GM18520 (cell line): ENCODE measurements around the gene TTLL11.

Source experiments
- ATAC-seq: cut with Tn5 transposase; IDR thresholded peaks from one replicate; pipeline ENCODE4 v1.9.1; 2021; ENCODE audit not compliant: unreplicated experiment

Gene TTLL11

DNA sequence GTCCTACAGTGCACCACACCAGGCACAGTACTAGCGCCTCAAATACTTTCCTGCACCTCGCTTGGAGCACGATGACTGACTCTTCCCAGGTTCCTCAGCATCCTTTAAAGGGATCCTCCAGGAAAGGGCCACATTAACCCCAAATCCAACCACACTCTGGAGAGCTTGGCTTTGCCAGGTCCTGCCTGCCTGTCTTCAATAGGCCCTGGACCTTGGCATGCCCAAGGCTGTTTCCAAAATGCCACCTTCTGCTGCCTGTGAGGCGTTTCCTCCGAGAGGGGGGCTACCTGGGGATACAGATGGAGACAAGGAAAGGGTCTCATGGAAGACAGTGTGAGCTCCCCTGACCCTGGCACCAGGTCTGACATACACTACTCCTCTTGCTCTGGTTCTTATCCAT, 271.8 kb downstream of the TTLL11 start:
- ATAC-seq, result no peak

DNA sequence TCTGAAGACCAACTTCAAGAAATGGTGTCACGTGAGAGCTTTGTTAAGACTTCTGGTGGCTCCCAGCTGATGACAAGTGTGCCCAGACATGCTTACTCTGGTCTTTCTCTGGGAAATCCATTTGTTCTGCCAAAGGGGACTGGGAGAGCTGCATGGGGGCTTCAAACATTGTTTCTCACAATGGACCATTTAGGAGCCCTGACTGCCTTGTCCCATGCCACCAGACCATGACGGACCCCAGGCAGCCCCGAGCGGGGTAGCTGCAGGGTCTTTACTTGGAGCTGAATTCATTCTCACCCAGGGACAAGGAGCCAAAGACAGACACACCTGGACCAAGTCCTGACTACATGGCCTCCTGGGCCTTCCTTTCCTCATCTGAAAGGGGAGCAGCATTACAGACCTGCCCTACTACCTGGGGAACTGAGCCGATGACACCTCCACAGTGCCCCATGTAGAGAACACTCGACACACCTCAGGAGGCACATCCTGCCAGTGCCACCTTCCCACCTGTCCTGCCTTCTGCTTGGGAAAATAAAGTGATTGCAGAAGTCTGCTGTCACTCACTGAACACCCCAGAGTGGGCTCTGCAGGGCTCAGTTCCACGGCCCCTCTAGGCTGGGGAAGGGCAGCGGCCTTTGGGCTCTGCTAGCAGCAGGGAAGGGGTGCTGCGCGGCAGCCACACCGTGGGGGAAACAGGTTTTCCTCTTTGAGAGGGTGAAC, 272.7 kb downstream of the TTLL11 start:
- no peak for ATAC-seq

DNA sequence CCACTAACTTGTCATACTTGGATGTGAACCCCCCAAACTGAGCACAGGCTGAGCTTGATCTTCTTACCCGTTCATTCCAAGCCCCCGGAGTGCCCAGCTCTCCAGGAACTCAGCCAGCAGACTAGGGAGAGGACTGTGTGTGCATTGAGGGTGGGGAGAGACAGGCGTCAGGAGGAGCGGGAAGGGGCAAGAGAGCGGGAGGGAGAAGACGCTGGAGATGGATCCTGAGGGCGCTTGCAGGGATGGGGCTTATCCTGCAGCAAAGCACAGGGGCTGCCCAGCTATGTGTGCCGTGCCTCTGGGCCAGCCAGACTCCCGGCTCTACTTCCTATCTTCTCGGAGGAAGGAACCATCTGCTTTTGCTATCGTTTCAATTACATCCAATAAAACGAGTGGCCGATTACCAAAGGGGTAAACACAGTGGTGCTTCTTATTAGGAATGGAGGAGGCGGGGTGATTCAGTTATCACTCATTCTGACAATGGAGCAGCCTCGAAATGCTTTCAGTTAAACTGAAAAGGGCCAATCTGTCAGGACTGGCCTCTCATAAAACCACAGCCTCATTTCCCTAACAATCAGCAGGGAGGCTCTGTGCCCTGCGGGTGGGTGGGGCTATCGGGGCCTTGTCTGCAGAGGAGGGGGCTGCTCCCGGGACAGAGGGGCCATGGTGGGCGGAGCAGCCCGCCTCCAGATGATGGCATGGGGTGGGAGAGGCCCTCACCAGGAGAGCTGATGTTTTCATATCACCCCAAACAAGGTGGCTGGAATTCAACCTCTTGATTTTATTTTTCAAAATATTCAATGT, 273.5 kb downstream of the TTLL11 start:
- ATAC-seq, result no peak

DNA sequence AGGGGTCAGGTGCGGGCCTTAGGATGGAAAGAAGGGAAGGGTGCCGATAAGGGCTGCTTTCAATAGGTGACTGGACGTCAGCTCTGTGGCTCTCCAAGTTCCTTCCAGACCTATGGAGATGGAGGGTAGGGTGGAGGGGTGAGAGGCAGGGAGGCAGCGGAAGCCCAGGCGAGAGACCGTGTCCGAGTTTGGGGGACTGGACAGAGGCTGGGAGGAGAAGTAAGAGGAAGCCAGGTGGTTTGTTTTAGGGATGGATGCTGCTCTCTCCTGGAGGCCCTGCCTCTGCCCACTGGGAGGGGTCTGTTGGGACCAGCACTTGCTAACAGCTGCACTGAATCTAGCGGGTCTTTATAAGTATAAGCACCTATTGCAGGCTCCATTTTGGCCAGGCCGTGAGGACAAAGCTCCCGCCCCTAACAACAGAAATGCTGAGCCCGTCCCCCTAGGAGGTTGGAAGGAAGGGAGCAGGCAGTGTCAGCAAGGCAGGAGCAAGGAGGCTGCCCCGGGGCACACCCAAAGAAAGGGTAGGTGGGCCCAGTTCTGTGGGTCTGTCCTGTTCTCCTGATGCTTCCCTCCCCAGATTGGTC, 274.2 kb downstream of the TTLL11 start:
- no peak for ATAC-seq

DNA sequence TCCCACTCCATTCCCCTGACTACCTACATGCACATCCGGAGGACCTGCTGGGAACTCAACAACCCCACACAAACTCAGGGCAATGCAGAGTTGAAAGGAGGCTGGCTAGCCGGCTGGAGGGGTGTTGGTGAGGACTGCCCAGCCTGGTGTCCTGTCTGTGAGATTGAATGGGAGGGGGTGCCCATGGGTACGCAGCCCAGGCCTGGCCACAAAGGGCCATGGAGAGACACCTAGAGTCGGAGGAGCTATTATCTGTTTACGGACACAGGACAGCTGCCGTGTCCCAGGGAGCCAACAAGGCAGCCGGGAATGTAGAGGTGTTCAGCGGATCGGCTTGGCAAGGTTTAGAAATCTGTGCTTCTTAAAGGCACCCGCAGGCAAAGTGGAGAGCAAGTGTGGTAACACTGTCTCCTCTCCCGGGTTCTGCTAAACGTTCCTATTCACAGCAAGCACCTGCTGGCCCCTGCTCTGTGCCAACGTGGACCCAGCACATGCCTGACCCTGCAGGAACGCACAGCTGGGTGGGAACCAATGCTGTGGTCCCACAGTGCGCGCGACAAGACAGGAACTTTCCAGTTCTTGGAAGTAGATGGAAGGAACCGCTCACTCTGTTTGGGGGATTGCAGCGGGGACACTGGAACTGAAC, 275.0 kb downstream of the TTLL11 start:
- ATAC-seq, result no peak

DNA sequence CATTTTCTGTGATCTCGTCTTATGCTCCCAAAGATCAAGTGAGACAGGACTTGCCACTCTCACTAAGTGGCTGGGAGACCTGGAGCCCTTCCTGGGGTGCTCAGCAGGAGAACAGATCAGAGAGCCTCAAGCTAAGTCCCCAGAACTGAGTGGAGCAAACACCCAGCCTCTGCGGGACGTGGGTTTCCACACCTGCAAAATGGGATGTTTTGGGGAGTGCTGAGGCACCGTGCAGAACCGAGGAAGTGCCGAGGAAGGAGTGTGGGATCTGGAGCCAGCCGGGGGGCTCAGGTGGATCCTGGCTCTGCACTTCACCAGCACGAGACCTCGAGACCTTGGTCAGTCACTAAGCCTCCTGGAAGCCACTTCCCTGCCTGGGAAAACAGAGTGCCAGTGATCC, 275.6 kb downstream of the TTLL11 start:
- no peak for ATAC-seq

DNA sequence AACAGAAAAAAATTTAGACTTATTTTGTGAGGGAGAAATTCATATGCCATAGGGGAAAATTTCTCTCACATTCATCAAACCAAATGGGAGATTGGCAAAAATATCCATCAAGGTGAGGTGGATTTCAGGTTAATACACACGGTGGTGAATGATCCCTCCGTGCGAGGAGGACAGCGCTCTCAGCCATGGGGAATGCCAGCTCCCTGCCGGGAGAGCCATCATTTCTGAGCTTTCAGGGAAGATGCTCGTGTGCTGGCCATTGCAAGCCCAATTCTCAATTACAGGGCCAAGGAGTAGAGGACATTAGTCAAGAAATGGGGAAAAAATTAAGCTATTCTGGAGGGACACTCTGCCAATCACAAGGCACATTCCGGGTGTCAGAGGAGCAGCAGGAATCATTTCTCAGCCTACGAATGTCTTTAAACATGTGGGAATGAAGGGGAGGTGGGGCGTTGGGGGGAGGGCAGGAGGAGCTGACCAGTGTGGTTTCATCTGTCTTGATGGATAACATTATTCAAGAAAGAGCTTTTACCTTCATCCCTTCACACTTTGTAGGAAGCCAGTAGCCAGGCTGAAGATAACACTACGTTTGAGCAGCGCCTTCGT, 276.2 kb downstream of the TTLL11 start:
- ATAC-seq, result no peak

DNA sequence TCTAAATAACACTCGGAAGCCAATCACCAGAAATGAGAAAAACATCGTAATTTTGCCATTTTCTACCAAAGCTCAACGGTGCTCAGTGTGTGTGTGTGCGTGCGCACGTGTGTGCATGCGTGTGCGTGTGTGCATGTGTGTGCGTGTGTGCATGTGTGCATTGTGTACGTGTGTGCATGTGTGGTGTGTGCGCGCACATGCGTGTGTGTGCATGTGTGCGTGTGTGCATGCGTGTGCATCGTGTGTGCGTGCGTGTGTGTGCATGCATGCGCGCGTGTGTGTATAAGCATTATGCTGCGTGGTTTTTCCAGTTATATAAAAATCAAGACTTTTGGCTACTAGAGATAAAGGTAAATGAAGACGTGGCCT, 276.7 kb downstream of the TTLL11 start:
- no peak for ATAC-seq

DNA sequence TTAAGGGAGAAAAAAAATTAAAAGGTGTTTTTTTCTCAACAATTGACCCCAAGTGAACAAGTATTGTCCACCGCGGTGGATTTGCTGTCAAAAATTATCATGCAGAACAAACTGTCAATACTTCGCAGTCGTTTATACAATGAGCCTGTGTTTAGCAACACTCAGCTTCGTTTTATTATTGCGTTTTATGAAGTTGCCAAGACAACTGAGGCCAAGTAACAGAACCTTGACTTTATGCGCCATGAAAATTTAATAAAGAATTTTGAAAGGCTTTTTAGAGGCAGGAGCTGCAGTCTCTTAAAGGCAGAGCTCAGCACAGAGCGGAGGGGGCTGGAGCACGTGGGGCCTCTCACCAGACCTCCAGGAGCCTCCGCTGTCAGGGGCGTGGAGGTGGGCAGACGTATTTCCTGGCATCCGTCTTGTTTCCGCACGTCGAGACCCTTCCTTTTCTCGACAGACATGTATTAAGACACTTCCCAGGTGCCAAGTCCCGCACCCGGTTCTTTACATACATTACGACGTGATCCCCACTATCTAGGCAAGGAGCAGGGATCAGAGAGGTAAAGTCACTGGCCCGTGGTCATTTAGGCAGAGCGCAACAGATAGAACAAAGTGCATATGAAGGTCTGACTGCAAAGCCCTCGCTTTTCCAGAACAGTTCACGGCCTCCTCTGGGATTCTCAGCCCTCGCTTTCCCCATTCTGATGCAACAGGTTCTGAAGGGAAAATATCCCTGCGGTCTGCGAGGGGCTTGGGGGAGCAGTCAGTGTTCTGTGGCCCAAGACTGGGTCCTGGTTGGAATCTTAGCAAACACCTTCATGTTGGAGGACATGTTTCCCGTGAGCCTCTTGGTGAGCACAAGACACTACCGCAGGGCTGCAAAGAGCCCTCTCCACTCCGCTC, 277.3 kb downstream of the TTLL11 start:
- no peak for ATAC-seq

DNA sequence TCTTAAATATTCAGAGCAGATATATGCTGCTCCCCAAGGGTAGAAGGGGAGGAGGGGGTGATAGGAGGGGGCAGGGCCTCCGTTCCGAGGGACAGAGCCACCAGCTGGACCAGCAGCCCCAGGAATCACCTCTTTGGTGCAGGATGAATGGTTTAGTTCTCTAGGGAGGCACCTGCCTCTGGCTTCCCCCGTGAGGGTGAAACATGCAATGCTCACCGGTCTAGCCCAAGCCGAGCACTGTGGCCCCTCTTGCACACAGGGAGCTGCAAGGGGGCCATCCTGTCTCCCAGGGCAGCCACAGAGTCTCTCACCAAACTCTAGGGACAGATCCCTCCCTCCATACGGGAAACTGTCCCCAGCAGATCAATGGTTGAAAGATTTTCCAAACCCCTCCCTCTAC, 278.0 kb downstream of the TTLL11 start:
- ATAC-seq, result no peak

DNA sequence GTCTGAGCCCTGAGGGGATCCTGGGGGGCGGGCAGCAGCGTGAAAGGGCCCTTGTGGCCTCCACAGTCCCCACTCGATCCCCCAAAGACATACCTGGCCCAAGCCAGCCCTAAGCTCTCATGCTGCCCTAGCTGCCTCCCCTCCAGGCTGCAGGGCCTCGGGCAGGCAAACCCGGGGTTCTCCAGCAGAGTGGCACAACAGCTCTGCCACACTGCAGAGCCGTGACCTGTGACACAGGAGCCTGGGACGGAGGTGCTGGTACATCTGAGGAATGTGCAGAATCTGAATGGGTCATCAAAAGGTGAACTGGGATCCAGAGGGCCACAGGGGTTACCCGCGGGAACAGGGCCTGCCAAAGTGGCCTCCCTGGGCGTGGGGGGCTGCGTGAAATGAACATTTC, 278.5 kb downstream of the TTLL11 start:
- ATAC-seq, result no peak

DNA sequence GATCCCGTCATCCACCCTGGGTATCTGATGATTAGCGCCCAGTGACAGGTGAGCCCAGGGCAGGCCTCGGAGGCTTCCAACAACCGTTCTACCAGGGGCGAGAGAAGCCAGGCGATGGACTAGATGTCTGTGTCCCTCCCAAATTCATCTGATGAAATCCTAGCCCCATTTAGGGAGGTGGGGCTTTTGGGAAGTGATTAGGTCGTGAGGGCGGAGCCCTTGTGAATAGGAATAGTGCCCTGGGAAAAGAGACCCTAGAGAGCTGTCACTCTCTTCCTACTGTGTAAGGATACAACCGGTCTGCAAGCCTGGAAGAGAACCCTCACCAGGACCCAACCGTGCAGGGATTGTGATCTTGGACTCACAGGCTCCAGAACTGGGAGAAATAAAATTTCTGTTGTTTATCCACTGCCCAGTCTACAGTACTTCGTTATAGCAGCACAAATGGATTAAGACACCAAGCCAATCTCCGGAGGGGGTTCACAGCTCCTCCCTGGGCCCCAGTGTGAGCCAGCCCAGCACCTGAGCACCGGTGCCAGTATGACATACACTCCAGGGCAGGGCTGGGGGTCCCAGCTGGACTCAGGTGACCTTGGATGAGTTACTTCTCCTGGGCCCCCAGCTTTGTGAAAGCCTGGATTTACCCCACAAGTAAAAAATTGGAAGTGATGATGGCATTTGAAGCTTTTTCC, 279.4 kb downstream of the TTLL11 start:
- no peak for ATAC-seq

DNA sequence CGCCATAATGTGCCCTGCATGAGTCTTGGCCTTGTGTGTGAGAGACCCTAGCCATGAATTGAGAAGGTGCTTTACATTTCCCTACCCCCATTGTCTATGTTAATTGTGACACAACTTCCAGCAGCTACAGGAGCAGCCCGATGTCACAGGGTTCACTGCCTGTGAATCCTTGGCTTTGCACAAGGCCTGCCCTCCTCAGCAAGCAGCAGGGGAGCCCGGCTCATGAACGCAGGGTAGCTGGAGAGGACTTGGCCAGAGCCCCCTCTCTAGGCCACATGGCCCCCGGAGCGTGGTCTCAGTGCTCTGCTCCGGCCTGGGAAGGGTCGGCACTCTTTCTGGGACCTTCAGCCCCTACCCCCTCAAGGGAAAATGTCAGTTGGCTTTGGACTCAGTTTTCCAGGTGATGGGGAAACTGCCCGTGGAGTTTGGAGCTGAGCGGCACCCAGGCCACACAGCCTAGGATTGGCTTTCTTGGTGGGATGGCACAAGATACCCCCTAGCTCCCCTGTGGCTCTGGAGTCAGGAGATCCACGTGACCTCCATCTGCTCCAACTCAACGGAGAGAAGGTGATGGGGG, 280.9 kb downstream of the TTLL11 start:
- no peak for ATAC-seq

DNA sequence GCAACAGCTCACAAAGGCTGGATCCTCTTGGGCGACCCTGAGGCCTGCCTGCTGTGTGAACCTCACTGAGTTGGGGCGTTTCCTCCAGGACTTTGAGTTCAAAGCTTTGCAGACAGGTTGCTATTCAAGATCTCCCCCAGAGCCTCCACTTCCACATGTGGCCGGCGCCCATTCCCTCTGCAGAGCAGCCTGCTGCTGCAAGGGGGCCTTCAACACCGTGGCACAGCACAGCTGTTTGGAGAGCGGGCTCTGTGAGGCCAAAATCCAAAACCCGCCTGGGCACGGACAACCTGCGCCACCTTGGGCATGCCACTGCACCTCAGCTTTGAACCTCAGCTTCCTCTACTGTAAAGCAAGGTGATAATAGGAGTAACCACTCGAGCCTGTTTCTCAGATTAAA, 281.4 kb downstream of the TTLL11 start:
- ATAC-seq, result no peak

DNA sequence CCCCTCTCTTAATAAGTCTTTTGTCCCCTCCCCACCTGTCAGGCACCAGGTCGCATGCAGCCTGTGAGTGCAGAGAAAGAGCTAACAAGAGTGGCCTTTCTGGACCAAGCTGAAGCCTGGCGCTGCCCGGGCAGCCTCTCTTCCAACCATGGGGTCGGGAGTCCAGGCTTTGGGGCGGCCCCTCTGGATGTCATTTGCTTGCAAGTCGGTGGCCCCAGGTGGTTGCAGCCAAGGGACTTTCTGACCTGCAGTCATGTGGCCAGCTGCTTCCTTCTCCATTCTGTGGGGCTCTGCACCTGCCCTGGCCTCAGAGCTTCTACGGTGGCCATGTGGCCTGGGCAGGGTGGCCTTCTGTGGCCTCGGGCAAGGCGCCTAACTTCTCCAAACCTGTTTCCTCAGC, 282.0 kb downstream of the TTLL11 start:
- no peak for ATAC-seq

DNA sequence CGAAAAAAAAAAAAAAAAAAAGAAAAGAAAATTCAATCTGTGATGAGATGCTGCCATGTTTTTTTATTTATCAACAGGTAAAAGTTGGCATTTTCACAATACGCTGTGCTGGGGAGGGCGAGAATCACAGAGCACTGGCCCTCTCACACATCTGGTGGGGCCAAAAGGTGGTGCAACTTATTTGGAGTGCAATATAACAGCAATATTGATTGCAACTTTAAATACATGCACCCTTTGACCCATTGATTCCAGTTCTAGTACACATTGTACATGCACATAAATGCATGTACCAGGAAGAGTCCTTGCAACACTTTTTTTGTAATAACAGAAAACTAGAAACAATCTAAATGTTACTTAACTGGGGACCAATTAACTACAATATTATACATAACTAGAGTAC, 282.6 kb downstream of the TTLL11 start:
- no peak for ATAC-seq

DNA sequence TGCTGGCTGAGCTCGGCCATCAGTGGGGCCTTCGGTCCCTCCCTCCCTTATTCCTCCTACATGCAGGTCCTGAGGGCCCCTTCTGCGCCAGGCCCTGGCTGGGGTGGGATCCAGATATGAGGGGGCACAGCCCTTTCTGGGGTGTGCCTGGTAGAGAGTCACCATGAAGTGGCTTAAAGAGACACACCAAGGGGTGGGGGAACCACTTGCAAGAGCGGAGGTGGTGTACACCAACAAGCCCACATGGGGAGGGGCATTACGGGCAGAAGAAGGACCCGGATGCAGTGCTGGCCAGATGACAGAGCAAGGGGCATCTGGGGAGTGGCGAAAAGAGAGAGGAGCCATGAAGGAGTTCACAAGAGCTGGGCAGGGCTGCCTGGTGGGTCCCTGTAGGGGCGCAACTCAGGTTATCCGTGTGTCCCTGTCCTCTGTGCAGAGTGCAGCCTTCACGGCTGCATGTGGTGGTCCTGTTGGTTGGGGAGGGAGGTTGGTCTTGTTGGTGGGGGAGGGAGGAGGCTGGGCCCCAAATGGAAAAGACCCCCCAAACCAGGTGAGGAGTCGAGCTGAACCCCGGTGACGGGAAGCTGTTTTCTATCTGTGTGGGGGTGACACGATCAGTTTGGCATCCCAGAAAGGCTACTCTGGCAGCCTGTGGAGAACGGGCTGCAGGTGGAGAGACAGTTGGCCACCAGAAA, 283.6 kb downstream of the TTLL11 start:
- no peak for ATAC-seq

DNA sequence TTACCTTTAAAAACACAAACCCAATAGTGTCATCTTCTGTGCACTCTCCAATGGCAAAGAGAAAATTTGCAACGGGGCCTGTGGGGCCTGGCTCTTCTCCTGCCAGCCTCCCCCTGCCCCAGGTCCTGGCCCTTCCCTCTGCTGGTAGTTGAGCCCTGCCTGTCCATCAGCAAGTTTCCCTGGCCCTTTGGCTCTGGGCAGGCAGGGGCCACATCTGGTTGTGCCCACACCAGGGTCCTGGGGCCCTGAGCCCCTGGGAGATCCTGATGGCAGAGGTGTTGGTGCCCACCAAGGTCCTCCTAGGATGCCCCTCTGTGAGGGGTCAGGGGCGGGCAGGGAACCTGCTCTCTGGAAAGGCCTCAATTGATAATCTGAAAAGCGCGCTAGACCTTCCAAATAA, 284.3 kb downstream of the TTLL11 start:
- no peak for ATAC-seq

DNA sequence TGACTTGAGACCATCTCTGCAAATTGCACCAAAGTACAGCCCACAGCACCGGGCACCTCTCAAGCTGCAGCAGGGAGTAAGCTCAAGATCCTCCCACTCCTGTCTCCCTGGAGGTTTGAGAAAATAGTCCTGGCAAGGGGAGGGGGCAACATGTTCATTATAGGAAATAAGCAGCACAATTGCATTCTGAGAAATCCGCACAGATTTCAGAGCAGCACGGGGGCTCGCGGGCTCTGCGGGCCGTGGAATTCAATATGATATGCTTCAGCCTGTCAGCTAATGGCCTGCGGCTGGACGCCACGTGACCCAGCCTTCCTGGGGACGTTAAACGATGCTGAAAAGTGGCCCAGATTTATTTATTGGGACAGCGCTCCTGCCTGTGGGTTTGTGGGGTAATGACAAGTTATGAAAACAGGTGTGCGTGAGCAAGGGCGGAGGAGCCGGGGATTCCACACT, 285.3 kb downstream of the TTLL11 start:
- ATAC-seq, result no peak
